GM10266 (cell line): Measurements from ENCODE around the gene TNFRSF11A.

Experiments
- DNase-seq: peaks from one replicate; pipeline ENCODE4 v3.0.0; 2012; ENCODE audit errors: extremely low spot score
- CTCF ChIP-seq: IDR thresholded peaks from 2 replicates; pipeline ENCODE4 v1.5.1; 2012; ENCODE audit warnings: mild to moderate bottlenecking, low read depth; ENCODE audit not compliant: control insufficient read depth, insufficient read depth; ENCODE audit errors: missing control alignments

The TNFRSF11A gene

GRCh38 chr18:62345909-62346308 lies 20.8 kb downstream of the TNFRSF11A start:
- no peak for DNase-seq
- TF ChIP-seq CTCF = no peak

GRCh38 chr18:62346333-62347088 lies 21.4 kb downstream of the TNFRSF11A start:
- TF ChIP-seq CTCF = no peak
- no peak for DNase-seq

- no peak for DNase-seq
These were observed 22.0 kb downstream of the TNFRSF11A start for GRCh38 chr18:62347089-62347506.

GRCh38 chr18:62348474-62348873 lies 23.4 kb downstream of the TNFRSF11A start:
- no peak for DNase-seq
- no peak for TF ChIP-seq CTCF

More at GRCh38 chr18:62347089-62347506, 22.0 kb downstream of the TNFRSF11A start:
- TF ChIP-seq CTCF = no peak

GRCh38 chr18:62353170-62353569 lies 28.1 kb downstream of the TNFRSF11A start:
- TF ChIP-seq CTCF = no peak
- no peak for DNase-seq

- TF ChIP-seq CTCF = no peak
- no peak for DNase-seq
These were observed 29.0 kb downstream of the TNFRSF11A start for GRCh38 chr18:62354151-62354550.

GRCh38 chr18:62357079-62357719 lies 32.1 kb downstream of the TNFRSF11A start:
- no peak for TF ChIP-seq CTCF
- no peak for DNase-seq
